Measurements from ENCODE around the gene REM2.

REM2 gene

DNA sequence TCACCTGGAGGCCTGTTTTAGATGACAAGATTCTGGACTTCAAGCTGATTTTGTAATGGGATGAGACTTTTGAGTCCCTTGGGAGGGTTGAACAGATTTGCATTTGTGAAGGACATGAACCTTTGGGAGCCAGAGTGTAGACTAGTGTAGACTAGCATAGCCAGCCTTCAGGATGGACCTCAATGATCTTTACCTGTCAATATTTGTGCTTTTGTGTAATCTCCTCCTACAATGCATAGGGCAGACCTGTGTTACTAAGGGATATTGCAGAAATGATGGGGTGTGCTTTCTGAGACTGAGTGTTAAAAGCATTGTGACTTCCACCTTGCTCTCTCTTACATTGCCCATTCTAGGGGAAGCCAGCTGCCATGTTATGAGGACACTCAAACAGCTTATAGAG lies 21.4 kb upstream of the REM2 start:
- H3K18ac ChIP-seq (ENCODE audit: low read length): no peak overlapping the region
- H3K4me1 ChIP-seq (ENCODE audit: control insufficient read depth in 2 of 2, insufficient read depth in 1 of 2, low read depth in 1 of 2, low read length in 2 of 2): no peaks in the 10 kb centered on the region
- H2BK12ac ChIP-seq (ENCODE audit: low read length): no peak overlapping the region
- no peak overlapping the region for H4K91ac ChIP-seq (ENCODE audit: low read depth, low read length, poor library complexity)
- H4K8ac ChIP-seq (ENCODE audit: low read depth, low read length): no peak overlapping the region
- no peak overlapping the region for H3K27ac ChIP-seq (replicated peaks; ENCODE audit: low read length)
- no peak overlapping the region for H2BK15ac ChIP-seq (ENCODE audit: low read length)
- no peaks in the 10 kb centered on the region for H3K79me1 ChIP-seq (ENCODE audit: low read depth, low read length)
- H3K4me3 ChIP-seq (ENCODE audit: low read length in 2 of 2): no peak overlapping the region
- H3K9ac ChIP-seq (ENCODE audit: low read depth, low read length, poor library complexity): no peak overlapping the region
- H3K14ac ChIP-seq (ENCODE audit: low read length): no peak overlapping the region
- H3K23ac ChIP-seq (ENCODE audit: low read depth, low read length, poor library complexity): no peak overlapping the region
- no peak for DNase-seq (ENCODE audit: low spot score)
- H3K36me3 ChIP-seq (replicated peaks in 1 of 2; ENCODE audit: control insufficient read depth in 2 of 2, insufficient read depth in 2 of 2, low read length in 2 of 2): no peaks in the 10 kb centered on the region
- H2BK5ac ChIP-seq (ENCODE audit: low read length): no peak overlapping the region
- H2AK5ac ChIP-seq (ENCODE audit: low read depth, low read length): no peak overlapping the region
- no peak overlapping the region for H2BK120ac ChIP-seq (ENCODE audit: low read depth, low read length)
- H3K4me2 ChIP-seq (ENCODE audit: insufficient read depth, low read length, poor library complexity, severe bottlenecking): no peak overlapping the region
- no peaks in the 10 kb centered on the region for H3K27me3 ChIP-seq (ENCODE audit: control insufficient read depth in 3 of 3, insufficient read depth in 3 of 3, low read depth in 1 of 3, low read length in 3 of 3)
- peaks cover 0 to 4% of the 10 kb centered on the region in 2 donors for H3K9me3 ChIP-seq (replicated peaks in 1 of 2; ENCODE audit: control insufficient read depth in 2 of 2, insufficient read depth in 1 of 2, low read depth in 1 of 2, low read length in 2 of 2)
- H2AFZ ChIP-seq (ENCODE audit: low read length): no peak overlapping the region
- H3K4ac ChIP-seq (ENCODE audit: low read length): no peak overlapping the region

GRCh38 chr14:22864979-22865378 lies 18.0 kb upstream of the REM2 start:
- Histone ChIP-seq H3K36me3 (replicated peaks in 1 of 2; ENCODE audit: control insufficient read depth in 2 of 2, insufficient read depth in 2 of 2, low read length in 2 of 2) (no peaks in the 10 kb centered on the region), H2AFZ (ENCODE audit: low read length) (no peak overlapping the region), H3K14ac (ENCODE audit: low read length) (no peak overlapping the region), H2BK120ac (ENCODE audit: low read depth, low read length) (no peak overlapping the region), H3K27me3 (ENCODE audit: control insufficient read depth in 3 of 3, insufficient read depth in 3 of 3, low read depth in 1 of 3, low read length in 3 of 3) (no peaks in the 10 kb centered on the region), H2BK15ac (ENCODE audit: low read length) (no peak overlapping the region), H2BK12ac (ENCODE audit: low read length) (no peak overlapping the region), H3K4ac (ENCODE audit: low read length) (no peak overlapping the region), H3K9ac (ENCODE audit: low read depth, low read length, poor library complexity) (no peak overlapping the region), H3K4me3 (ENCODE audit: low read length in 2 of 2) (no peak overlapping the region), H3K27ac (replicated peaks; ENCODE audit: low read length) (no peak overlapping the region), H4K8ac (ENCODE audit: low read depth, low read length) (no peak overlapping the region), H2BK5ac (ENCODE audit: low read length) (no peak overlapping the region), H3K79me1 (ENCODE audit: low read depth, low read length) (no peaks in the 10 kb centered on the region), H3K18ac (ENCODE audit: low read length) (no peak overlapping the region), H3K4me2 (ENCODE audit: insufficient read depth, low read length, poor library complexity, severe bottlenecking) (no peak overlapping the region), H3K9me3 (replicated peaks in 1 of 2; ENCODE audit: control insufficient read depth in 2 of 2, insufficient read depth in 1 of 2, low read depth in 1 of 2, low read length in 2 of 2) (no peaks in the 10 kb centered on the region), H4K91ac (ENCODE audit: low read depth, low read length, poor library complexity) (no peak overlapping the region), H3K23ac (ENCODE audit: low read depth, low read length, poor library complexity) (no peak overlapping the region), H3K4me1 (ENCODE audit: control insufficient read depth in 2 of 2, insufficient read depth in 1 of 2, low read depth in 1 of 2, low read length in 2 of 2) (no peaks in the 10 kb centered on the region), H2AK5ac (ENCODE audit: low read depth, low read length) (no peak overlapping the region)
- no CpG with 5 or more reads among the region's 4 CpGs for WGBS, 2 donors (ENCODE audit: extremely low coverage in 2 of 2, insufficient read length in 2 of 2, insufficient replicate concordance in 1 of 2)
- DNase-seq (ENCODE audit: low spot score): no peak

DNA sequence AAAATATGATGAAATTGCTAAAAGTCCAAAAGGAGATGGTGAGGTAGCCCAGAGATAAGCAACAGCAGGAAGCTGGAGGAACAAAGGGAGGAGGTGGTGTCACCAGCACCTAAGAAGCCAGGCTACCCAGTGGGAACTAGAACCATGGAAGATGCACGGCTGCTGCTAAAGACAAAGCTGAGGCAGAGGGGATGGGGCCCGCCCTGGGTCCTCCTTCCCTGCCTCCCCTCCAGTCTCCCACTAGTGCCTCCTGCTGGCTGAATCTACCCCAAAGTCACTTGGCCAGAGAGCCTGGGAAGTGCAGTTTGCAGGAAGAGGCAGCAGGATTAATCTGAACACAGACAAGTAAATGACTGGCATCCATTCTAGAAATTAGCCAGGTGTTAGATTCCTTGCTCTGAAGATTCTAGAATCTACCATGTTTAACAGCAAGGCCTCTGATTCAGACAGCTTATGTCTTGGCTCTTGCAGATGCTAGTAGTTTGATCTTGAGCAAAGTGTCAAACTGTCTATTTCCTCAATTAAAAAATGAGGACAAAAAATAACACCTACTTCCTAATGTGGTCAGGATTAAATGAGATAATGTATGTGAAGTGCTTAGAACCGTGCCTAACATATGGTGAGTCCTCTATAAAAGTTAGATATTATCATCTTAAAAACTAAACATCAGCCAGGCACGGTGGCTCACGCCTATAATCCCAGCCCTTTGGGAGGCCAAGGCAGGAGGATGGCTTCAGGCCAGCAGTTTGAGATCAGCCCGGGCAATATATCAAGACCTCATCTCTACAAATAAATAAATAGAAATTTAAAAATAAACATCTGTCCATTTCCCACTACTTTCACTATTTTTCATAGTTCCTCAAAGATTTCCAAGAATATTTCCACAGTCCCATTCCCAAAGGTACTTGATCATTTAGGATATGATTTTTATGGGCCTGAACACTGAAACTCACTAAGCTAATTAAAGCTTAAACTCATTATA lies 17.3 kb upstream of the REM2 start:
- Histone ChIP-seq H3K23ac (ENCODE audit: low read depth, low read length, poor library complexity) (peak overlapping the region; percentile 26), H3K18ac (ENCODE audit: low read length) (no peak overlapping the region)

GRCh38 chr14:22866874-22867273 lies 16.1 kb upstream of the REM2 start:
- no peak overlapping the region for H3K4me2 ChIP-seq (ENCODE audit: insufficient read depth, low read length, poor library complexity, severe bottlenecking)
- no peak overlapping the region for H3K14ac ChIP-seq (ENCODE audit: low read length)
- H3K27ac ChIP-seq (replicated peaks; ENCODE audit: low read length): no peak overlapping the region
- H2AFZ ChIP-seq (ENCODE audit: low read length): no peak overlapping the region
- H3K4ac ChIP-seq (ENCODE audit: low read length): no peak overlapping the region
- no peak overlapping the region for H3K23ac ChIP-seq (ENCODE audit: low read depth, low read length, poor library complexity)
- no peak overlapping the region for H3K9ac ChIP-seq (ENCODE audit: low read depth, low read length, poor library complexity)
- H3K27me3 ChIP-seq (ENCODE audit: control insufficient read depth in 3 of 3, insufficient read depth in 3 of 3, low read depth in 1 of 3, low read length in 3 of 3): no peaks in the 10 kb centered on the region
- H2BK120ac ChIP-seq (ENCODE audit: low read depth, low read length): no peak overlapping the region
- H3K4me3 ChIP-seq (ENCODE audit: low read length in 2 of 2): no peak overlapping the region
- no peak overlapping the region for H4K91ac ChIP-seq (ENCODE audit: low read depth, low read length, poor library complexity)
- H3K4me1 ChIP-seq (ENCODE audit: control insufficient read depth in 2 of 2, insufficient read depth in 1 of 2, low read depth in 1 of 2, low read length in 2 of 2): peaks cover 0 to 1% of the 10 kb centered on the region in 2 donors
- WGBS, 2 donors (ENCODE audit: extremely low coverage in 2 of 2, insufficient read length in 2 of 2, insufficient replicate concordance in 1 of 2): no CpG with 5 or more reads among the region's 5 CpGs
- H3K9me3 ChIP-seq (replicated peaks in 1 of 2; ENCODE audit: control insufficient read depth in 2 of 2, insufficient read depth in 1 of 2, low read depth in 1 of 2, low read length in 2 of 2): no peaks in the 10 kb centered on the region
- H3K18ac ChIP-seq (ENCODE audit: low read length): no peak overlapping the region
- no peak overlapping the region for H2BK15ac ChIP-seq (ENCODE audit: low read length)
- no peak overlapping the region for H2BK5ac ChIP-seq (ENCODE audit: low read length)
- H4K8ac ChIP-seq (ENCODE audit: low read depth, low read length): no peak overlapping the region
- H2AK5ac ChIP-seq (ENCODE audit: low read depth, low read length): no peak overlapping the region
- DNase-seq (ENCODE audit: low spot score): no peak
- no peak overlapping the region for H2BK12ac ChIP-seq (ENCODE audit: low read length)
- H3K36me3 ChIP-seq (replicated peaks in 1 of 2; ENCODE audit: control insufficient read depth in 2 of 2, insufficient read depth in 2 of 2, low read length in 2 of 2): no peaks in the 10 kb centered on the region
- no peaks in the 10 kb centered on the region for H3K79me1 ChIP-seq (ENCODE audit: low read depth, low read length)

More for the DNA sequence above, 17.3 kb upstream of the REM2 start:
- H2BK5ac ChIP-seq (ENCODE audit: low read length): no peak overlapping the region
- no peak for DNase-seq (ENCODE audit: low spot score)
- no peaks in the 10 kb centered on the region for H3K9me3 ChIP-seq (replicated peaks in 1 of 2; ENCODE audit: control insufficient read depth in 2 of 2, insufficient read depth in 1 of 2, low read depth in 1 of 2, low read length in 2 of 2)
- no peak overlapping the region for H4K8ac ChIP-seq (ENCODE audit: low read depth, low read length)
- no peaks in the 10 kb centered on the region for H3K4me1 ChIP-seq (ENCODE audit: control insufficient read depth in 2 of 2, insufficient read depth in 1 of 2, low read depth in 1 of 2, low read length in 2 of 2)
- H3K4me2 ChIP-seq (ENCODE audit: insufficient read depth, low read length, poor library complexity, severe bottlenecking): no peak overlapping the region
- no peaks in the 10 kb centered on the region for H3K36me3 ChIP-seq (replicated peaks in 1 of 2; ENCODE audit: control insufficient read depth in 2 of 2, insufficient read depth in 2 of 2, low read length in 2 of 2)
- H4K91ac ChIP-seq (ENCODE audit: low read depth, low read length, poor library complexity): no peak overlapping the region
- no peaks in the 10 kb centered on the region for H3K27me3 ChIP-seq (ENCODE audit: control insufficient read depth in 3 of 3, insufficient read depth in 3 of 3, low read depth in 1 of 3, low read length in 3 of 3)
- no peak overlapping the region for H3K4me3 ChIP-seq (ENCODE audit: low read length in 2 of 2)
- H3K4ac ChIP-seq (ENCODE audit: low read length): no peak overlapping the region
- H3K79me1 ChIP-seq (ENCODE audit: low read depth, low read length): no peaks in the 10 kb centered on the region
- H3K27ac ChIP-seq (replicated peaks; ENCODE audit: low read length): no peak overlapping the region
- no peak overlapping the region for H3K14ac ChIP-seq (ENCODE audit: low read length)
- no peak overlapping the region for H2AK5ac ChIP-seq (ENCODE audit: low read depth, low read length)
- no peak overlapping the region for H3K9ac ChIP-seq (ENCODE audit: low read depth, low read length, poor library complexity)
- no peak overlapping the region for H2AFZ ChIP-seq (ENCODE audit: low read length)
- no peak overlapping the region for H2BK120ac ChIP-seq (ENCODE audit: low read depth, low read length)
- H2BK15ac ChIP-seq (ENCODE audit: low read length): no peak overlapping the region
- H2BK12ac ChIP-seq (ENCODE audit: low read length): no peak overlapping the region
- no CpG with 5 or more reads among the region's 6 CpGs for WGBS, 2 donors (ENCODE audit: extremely low coverage in 2 of 2, insufficient read length in 2 of 2, insufficient replicate concordance in 1 of 2)

Measured in neuronal stem cell (in vitro differentiated cells).